ENCODE data around the gene GTF2A1.

The GTF2A1 gene

DNA sequence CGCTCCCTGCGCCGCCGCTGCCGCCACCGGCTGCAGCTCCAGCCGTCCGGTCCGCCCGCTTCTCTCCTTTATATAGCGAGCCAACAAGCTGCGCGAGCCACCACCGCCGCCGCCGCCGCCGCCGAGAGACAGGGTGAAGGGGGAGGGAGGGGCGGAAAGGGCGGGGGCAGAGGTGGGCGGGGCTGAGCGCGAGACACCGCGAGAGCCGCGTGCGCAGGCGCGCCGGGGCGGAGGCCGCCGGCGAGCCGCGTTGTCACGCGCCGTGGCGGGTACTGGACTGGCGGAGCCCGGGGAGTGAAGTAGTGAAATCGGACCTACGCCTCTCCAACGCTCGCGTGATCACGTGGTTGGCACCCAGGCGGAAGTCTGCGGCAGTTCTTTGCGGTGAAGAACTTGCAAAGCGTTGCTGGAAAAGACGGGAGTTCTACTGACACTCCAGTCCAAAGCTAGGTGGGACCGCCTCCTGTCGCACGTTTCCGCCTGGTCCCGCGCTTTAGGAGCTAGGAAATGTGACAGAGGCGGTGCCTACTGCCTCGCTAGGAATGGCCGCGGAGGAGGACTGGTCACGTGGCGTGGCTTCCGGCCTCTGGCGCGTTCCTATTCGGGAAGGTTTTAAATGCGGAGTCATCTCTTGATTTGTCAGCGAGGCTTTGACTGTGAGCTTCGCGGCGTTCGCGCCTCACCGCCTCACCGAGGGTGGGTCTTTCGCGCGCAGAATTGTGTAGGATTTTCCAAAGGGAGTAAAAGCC, at the start of gene GTF2A1:
Gene GTF2A1, minus strand, starts transcription at position 130 of the 749 bp plus-strand sequence. CDS start 441 bp downstream, outside the sequence.
- in situ Hi-C loops (cut with MboI; ENCODE audit: low sequenced_read_pairs, unreplicated experiment) = no loop called here
- DNase-seq (ENCODE audit: low spot score) = peak; percentile 92
- TF ChIP-seq, protein P1, sequence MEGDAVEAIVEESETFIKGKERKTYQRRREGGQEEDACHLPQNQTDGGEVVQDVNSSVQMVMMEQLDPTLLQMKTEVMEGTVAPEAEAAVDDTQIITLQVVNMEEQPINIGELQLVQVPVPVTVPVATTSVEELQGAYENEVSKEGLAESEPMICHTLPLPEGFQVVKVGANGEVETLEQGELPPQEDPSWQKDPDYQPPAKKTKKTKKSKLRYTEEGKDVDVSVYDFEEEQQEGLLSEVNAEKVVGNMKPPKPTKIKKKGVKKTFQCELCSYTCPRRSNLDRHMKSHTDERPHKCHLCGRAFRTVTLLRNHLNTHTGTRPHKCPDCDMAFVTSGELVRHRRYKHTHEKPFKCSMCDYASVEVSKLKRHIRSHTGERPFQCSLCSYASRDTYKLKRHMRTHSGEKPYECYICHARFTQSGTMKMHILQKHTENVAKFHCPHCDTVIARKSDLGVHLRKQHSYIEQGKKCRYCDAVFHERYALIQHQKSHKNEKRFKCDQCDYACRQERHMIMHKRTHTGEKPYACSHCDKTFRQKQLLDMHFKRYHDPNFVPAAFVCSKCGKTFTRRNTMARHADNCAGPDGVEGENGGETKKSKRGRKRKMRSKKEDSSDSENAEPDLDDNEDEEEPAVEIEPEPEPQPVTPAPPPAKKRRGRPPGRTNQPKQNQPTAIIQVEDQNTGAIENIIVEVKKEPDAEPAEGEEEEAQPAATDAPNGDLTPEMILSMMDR (IDR thresholded peaks at IDR 0.05; ENCODE audit: borderline replicate concordance, control extremely low read depth, extremely low read depth, insufficient read depth, missing control alignments) = no peak

DNA sequence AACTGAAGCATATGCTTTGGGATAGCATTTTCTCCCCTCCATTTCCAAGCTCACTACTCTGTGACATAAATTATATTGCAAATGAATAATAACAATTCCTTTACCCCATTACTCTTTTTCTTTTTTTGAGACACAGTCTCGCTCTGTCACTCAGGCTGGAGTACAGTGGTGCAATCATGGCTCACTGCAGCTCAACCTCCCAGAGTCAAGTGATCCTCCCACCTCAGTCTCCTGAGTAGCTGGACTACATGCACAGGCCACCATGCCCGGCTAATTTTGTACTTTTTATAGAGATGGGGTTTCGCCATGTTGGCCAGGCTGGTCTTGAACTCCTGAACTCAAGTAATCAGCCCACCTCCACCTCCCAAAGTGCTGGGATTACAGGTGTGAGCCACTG, 49.2 kb upstream of the GTF2A1 start:
- in situ Hi-C loops (cut with MboI; ENCODE audit: low sequenced_read_pairs, unreplicated experiment) = loop anchor here (5.0 kb wide), 1 partner anchor 192 kb away; no protein-coding TSS in a partner anchor
- DNase-seq (ENCODE audit: low spot score) = no peak
- TF ChIP-seq, protein P1 (IDR thresholded peaks at IDR 0.05; ENCODE audit: borderline replicate concordance, control extremely low read depth, extremely low read depth, insufficient read depth, missing control alignments) = no peak

DNA sequence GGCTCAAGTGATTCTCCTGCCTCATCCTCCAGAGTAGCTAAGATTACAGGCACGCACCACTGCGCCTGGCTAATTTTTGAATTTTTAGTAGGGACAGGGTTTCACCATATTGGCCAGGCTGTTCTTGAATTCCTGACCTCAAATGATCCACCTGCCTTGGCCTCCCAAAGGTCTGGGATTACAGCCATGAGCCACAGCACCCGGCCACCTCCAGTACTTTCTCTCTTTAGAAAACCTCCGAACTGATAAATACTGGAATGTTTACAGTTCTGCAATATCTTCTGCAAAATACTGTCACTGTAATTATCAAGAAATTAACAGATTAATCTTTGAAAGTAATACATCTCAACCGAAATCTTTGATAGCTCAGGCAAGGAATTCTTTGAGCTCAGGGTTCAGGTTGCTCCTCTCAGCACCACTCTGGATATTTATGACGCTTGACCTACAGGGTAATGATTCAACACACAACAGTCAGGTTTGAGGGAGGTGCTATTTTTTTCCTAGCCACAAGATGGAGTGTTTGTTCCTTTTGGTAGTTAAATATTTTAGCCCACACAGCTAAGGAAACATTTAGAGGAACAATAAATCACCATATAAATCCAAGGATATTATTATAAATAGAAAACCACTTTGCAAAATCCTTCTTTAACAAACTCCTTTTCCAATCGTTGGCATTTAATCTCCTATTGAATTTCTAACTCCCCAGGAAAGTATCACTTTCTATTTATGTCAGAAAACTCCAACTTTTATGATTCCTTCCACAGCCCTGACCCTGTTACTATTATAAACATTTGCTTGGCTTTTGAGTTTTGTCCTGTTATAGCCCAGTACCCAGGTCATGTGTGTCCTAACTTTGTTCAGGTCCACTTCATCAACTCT, 48.6 kb upstream of the GTF2A1 start:
- peak; percentile 76 for DNase-seq (ENCODE audit: low spot score)
- TF ChIP-seq, protein P1 (IDR thresholded peaks at IDR 0.05; ENCODE audit: borderline replicate concordance, control extremely low read depth, extremely low read depth, insufficient read depth, missing control alignments) = peak; percentile 64
- in situ Hi-C loops (cut with MboI; ENCODE audit: low sequenced_read_pairs, unreplicated experiment) = no loop called here

DNA sequence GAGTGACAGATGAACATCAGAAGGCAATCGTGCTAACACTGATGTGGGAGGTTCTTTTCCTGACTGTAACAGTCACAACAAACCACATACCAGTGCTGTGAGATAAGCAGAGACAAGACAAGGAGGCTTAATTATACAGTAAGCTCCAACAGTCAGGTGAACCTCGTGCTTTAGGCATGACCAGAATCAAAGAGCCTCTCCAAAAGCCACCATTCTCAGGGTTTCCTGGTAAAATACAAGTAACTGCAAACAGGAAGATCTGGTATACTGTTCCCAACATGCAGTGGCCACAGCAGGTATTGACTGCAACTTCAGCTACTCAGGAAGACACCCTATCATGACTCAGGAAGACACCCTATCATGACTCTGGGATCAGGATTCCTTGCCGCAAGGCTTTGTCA, 47.3 kb upstream of the GTF2A1 start:
- in situ Hi-C loops (cut with MboI; ENCODE audit: low sequenced_read_pairs, unreplicated experiment) = no loop called here
- TF ChIP-seq, protein P1 (IDR thresholded peaks at IDR 0.05; ENCODE audit: borderline replicate concordance, control extremely low read depth, extremely low read depth, insufficient read depth, missing control alignments) = no peak
- DNase-seq (ENCODE audit: low spot score) = no peak

DNA sequence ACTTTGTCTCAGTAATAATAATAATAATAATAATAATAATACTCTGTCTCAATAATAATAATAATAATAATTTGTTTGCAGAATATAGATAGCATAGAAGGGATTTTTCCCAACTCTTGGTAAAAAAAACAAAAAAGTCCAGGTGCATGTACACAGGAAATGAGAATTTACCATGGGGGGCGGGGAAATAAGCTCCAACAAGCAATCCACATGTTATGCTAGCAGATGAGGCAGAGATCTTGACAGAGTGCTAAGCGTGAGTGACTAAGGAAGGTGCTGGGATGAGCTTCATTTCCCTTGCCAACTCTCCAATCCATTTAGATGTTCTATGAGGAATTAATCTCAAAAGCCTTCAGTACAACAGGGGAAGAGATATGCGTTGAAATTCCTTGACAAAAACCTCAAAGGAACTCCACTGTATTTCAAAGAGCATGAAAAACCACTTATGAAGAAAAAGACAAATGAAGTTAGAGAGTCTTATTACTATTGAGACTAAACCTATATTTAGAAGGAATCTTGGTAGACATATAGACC, 44.9 kb upstream of the GTF2A1 start:
- TF ChIP-seq, protein P1 (IDR thresholded peaks at IDR 0.05; ENCODE audit: borderline replicate concordance, control extremely low read depth, extremely low read depth, insufficient read depth, missing control alignments) = no peak
- in situ Hi-C loops (cut with MboI; ENCODE audit: low sequenced_read_pairs, unreplicated experiment) = no loop called here
- DNase-seq (ENCODE audit: low spot score) = no peak

DNA sequence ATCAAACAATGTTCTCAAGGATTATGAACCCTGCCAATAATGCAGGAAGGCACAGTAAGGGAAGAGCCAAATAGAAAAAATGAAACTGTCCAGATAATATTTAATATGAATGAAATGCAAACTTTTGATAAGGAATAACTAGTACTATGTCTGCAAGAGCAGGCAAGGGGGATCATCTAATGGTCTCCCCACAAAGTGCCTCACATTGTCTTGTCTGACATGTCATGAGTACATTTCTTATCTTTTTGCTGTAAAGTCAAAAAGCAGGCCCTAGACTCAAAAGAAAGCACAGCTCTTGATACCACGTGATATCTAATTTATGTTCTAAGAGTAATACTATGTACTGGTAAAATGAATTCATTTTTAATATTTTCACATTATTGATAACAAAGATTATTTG, 43.9 kb upstream of the GTF2A1 start:
- no peak for DNase-seq (ENCODE audit: low spot score)
- TF ChIP-seq, protein P1 (IDR thresholded peaks at IDR 0.05; ENCODE audit: borderline replicate concordance, control extremely low read depth, extremely low read depth, insufficient read depth, missing control alignments) = no peak
- in situ Hi-C loops (cut with MboI; ENCODE audit: low sequenced_read_pairs, unreplicated experiment) = no loop called here
